Ramos (cell line): ENCODE data around the gene TNRC6C.
"Not testable (repeated sequence)": the region's sequence is repeated elsewhere in the genome, so short reads cannot be mapped to it uniquely, and the experiment has no call there.

ENCODE experiments used
- in situ Hi-C: fragments of 300-500 bp; cut with MboI; formaldehyde crosslinking; loops from one replicate; pipeline ENCODE4 v1.14.3; 2022; ENCODE audit warnings: low sequenced_read_pairs; ENCODE audit not compliant: unreplicated experiment

Gene TNRC6C

GRCh38 chr17:77929180-77929564 is 29.3 kb upstream of the TNRC6C start:
- in situ Hi-C loops: no loop called here

- in situ Hi-C loops: no loop called here
Measured at GRCh38 chr17:77929871-77930436, 28.5 kb upstream of the TNRC6C start.

- in situ Hi-C loops: no loop called here
Measured at GRCh38 chr17:77930780-77931768, 27.4 kb upstream of the TNRC6C start.

- in situ Hi-C loops: no loop called here
Measured at GRCh38 chr17:77933777-77934398, 24.6 kb upstream of the TNRC6C start.

GRCh38 chr17:77935121-77935571 is 23.4 kb upstream of the TNRC6C start:
- in situ Hi-C loops: no loop called here

- in situ Hi-C loops: not testable (repeated sequence)
Measured at GRCh38 chr17:77935744-77936143, 22.8 kb upstream of the TNRC6C start.

GRCh38 chr17:77936881-77937280 is 21.6 kb upstream of the TNRC6C start:
- in situ Hi-C loops: no loop called here

- in situ Hi-C loops: no loop called here
Measured at GRCh38 chr17:77941004-77941403, 17.5 kb upstream of the TNRC6C start.

GRCh38 chr17:77942112-77942988 is 16.2 kb upstream of the TNRC6C start:
- in situ Hi-C loops: no loop called here

- in situ Hi-C loops: no loop called here
Measured at GRCh38 chr17:77943971-77944370, 14.5 kb upstream of the TNRC6C start.

GRCh38 chr17:77944390-77945222 is 13.9 kb upstream of the TNRC6C start:
- in situ Hi-C loops: no loop called here

GRCh38 chr17:77946900-77947645 is 11.4 kb upstream of the TNRC6C start:
- in situ Hi-C loops: no loop called here

GRCh38 chr17:77948690-77949114 is 9.8 kb upstream of the TNRC6C start:
- in situ Hi-C loops: no loop called here

GRCh38 chr17:77951123-77951522 is 7.4 kb upstream of the TNRC6C start:
- in situ Hi-C loops: no loop called here

- in situ Hi-C loops: no loop called here
Measured at GRCh38 chr17:77952368-77952767, 6.1 kb upstream of the TNRC6C start.

- in situ Hi-C loops: no loop called here
Measured at GRCh38 chr17:77957235-77957856, 1.2 kb upstream of the TNRC6C start.

GRCh38 chr17:77958716-77959125 is 218 bp downstream of the TNRC6C start:
- in situ Hi-C loops: no loop called here
